Stimulated activated effector memory CD8-positive, alpha-beta T cell treated with anti-CD3 and anti-CD28 coated beads, Interleukin-12 subunit alpha, Interleukin-12 subunit beta, amount 100 ng/mL, for 72 hours (primary cell): ENCODE measurements around the gene JMJD7.
A peak's percentile ranks its signal among the peaks of the same experiment; 100 is the strongest.

ENCODE experiments used
- ATAC-seq: fragments of 150-1000 bp; cut with Tn5 transposase; 2 replicates; pipeline ENCODE4 v1.10.0; 2021
- DNase-seq, 2 donors: peaks; one replicate each; pipeline ENCODE4 v3.0.0; 2021 to 2022; ENCODE audit warnings: low spot score in 2 of 2
- H3K27ac Mint-ChIP-seq: one replicate; pipeline ENCODE4 v1.8.0; 2022; ENCODE audit warnings: mild to moderate bottlenecking, mixed read lengths
- H3K36me3 Mint-ChIP-seq: one replicate; pipeline ENCODE4 v1.8.0; 2022; ENCODE audit warnings: mild to moderate bottlenecking, mixed read lengths
- H3K4me1 Mint-ChIP-seq: one replicate; pipeline ENCODE4 v1.8.0; 2022; ENCODE audit warnings: mixed read lengths
- H3K4me3 Mint-ChIP-seq: one replicate; pipeline ENCODE4 v1.8.0; 2022; ENCODE audit warnings: mild to moderate bottlenecking, mixed read lengths
- H3K9me3 Mint-ChIP-seq: one replicate; pipeline ENCODE4 v1.8.0; 2022; ENCODE audit warnings: mixed read lengths

The JMJD7 gene

DNA sequence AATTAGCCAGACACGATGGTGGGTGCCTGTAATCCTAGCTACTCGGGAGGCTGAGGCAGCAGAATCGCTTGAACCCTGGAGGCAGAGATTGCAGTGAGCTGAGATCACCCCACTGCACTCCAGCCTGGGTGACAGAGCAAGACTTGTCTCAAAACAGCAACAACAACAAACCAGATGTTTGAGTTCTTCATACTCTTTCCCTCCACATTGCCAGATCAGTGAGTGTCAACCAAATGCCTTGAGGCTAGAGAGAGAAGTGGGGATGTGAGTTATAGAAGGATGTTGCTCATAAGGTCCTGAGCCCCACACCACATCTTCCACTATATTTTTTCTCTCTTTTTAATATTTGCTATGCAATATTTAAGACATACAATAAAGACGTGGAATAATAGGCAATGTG, 33.8 kb upstream of the JMJD7 start:
- DNase-seq (no peak), ATAC-seq (no peak)
- Mint-ChIP-seq H3K4me3 (no peak overlapping the region), H3K27ac (no peak overlapping the region), H3K36me3 (no peaks in the 10 kb centered on the region), H3K9me3 (no peaks in the 10 kb centered on the region), H3K4me1 (peaks cover 41% of the 10 kb centered on the region)

DNA sequence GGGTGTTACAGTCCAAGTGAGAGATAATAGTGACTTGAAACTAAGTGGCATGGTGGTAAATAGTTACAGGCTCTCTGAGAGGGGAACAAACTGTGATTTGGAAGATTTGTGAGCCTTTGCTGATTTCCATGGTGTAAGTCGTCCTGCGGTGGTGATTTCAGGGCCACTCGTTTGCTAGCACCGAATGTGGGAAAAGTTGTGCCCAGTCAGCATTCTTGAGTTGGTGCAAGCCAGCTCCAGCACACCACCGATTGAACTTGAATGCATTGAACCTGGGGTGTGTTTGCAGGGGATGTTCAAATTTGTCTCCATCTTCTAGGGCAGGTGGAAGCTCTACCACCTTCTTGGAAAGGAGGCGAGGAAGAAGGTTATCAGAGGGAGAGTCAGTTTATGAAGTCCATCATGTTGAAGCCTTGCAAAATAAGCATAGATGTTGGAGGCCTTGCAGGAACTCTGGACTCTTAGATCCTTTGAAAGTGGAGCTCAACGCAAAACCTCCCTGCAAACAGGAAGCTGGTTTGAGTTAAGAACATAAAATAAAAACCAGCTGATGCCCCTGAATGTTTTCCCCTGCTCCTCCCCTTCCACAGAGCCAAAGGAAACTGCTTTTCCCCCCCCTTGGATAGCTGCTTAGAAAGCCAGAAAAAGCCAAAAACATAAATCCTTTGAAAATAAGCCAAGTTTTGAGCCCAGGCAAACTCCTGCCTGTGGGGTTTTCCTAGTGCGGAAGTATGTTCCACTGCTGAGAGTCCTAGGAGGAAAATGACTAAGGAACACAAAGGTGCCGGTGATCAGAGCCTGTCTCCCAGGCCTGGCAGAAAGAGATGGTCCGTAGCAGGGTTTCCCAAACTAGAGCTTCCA, 31.7 kb upstream of the JMJD7 start:
- peaks cover 11% of the 10 kb centered on the region for H3K36me3 Mint-ChIP-seq
- no peaks in the 10 kb centered on the region for H3K9me3 Mint-ChIP-seq
- peaks cover 20% of the 10 kb centered on the region for H3K4me1 Mint-ChIP-seq
- DNase-seq, result no peak
- no peak overlapping the region for H3K4me3 Mint-ChIP-seq
- ATAC-seq, result no peak
- no peak overlapping the region for H3K27ac Mint-ChIP-seq

DNA sequence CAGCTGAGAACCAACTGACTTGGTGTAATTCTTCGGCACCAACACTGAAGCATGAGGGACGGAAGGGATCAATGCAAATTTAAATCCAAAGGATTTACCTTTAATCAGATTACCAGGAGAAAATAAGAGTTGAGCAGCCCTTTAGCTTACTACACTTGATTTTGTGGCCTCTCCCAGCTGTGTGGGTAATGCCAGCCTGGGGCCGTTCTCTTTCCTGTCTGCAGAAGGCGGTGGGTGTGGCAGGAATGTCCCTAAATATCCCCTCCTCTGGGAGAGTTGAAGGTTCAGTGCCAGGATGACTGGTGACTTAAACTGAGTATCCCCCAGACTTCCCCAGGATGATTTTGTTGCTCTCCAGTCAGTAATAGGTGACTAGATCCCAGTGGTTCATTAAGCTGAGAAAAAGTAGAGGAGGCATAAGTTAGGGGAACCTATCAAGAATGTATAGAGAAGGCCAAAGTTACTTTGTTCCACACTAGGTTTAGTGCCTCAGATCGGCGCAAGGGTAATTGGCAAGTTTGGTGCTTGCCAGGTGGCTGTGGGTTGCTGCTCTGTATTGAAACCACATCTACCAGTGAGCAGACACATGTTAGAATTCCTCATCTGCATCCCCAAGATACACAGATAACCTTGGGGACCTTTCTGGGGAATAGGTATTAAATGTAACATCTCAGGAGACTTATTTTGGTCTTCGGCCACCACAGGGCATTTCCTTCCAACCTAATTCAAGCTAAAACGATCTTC, 30.5 kb upstream of the JMJD7 start:
- ATAC-seq, result no peak

DNA sequence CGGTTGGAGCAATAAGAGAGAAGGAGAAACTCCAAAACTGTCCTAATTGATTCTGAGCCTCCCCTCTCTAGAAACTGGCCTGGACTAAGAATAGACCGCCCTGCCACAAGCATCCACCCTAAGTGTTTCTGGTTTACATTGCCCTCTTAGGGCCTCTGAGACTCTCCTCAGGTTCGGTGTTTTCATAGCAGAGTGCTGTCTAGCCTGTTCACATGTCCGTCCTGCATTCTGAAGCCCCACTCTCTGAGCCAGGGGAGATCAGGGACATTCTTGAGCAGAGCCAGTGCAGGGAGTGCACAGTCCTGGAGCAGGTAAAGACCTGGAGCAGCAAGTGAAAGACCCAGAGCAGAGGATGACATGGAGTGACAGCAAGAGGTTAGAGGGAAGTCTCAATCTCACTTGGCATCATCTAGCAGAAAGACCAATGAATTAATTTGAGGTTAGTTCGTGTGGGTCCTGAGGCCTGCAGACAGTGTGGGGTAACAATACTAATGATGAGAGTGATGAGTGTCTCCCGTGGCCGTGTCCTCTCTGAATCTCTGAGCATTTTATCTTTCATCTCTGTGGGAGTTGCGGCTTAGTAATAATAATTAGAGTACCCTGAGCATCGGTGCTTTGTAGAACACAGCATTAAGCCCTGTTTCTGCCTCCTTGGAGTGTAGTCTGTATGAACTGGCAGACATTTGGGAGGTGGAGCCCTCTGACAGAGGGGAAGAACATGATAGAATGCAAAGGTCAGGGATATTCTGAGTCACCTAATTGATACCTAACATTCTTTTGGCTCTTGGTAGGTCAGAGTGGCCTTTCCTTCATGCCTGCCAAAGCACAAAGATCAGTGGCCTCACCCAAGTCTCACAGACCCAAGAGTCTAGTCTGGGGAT, 29.0 kb upstream of the JMJD7 start:
- Mint-ChIP-seq H3K9me3 (no peaks in the 10 kb centered on the region), H3K36me3 (peaks cover 14% of the 10 kb centered on the region), H3K4me1 (peaks cover 12% of the 10 kb centered on the region), H3K4me3 (no peak overlapping the region), H3K27ac (peak overlapping the region; percentile 82)
- ATAC-seq, result peak; percentile 36
- no peak for DNase-seq

More for the DNA sequence above, 30.5 kb upstream of the JMJD7 start:
- Mint-ChIP-seq H3K4me1 (peaks cover 12% of the 10 kb centered on the region), H3K4me3 (no peak overlapping the region), H3K36me3 (peaks cover 14% of the 10 kb centered on the region), H3K27ac (no peak overlapping the region), H3K9me3 (no peaks in the 10 kb centered on the region)
- no peak for DNase-seq

GRCh38 chr15:41799488-41799805, 28.4 kb upstream of the JMJD7 start:
- Mint-ChIP-seq H3K9me3 (no peaks in the 10 kb centered on the region), H3K36me3 (peaks cover 14% of the 10 kb centered on the region), H3K4me1 (peaks cover 15% of the 10 kb centered on the region), H3K27ac (peak overlapping the region; percentile 82), H3K4me3 (no peak overlapping the region)
- no peak for ATAC-seq
- DNase-seq, result no peak

DNA sequence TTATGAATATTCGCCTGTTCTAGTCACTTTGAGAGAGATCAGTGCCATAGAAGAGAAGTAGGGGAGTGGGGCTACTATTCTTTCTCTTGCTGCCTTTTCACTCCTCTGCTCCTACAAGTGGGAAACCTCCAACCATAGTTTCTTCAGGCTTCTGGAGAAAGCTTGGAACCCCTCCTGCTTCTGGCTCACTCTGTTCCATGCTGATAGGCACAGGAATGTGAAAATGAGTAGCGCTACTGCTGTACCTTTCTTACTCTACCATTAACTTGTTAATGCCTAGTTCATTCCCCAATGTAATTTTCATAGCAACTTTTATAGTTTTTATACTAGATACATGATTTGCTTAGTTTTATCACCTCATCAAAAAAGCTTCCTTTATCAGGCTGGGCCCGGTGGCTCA, 26.7 kb upstream of the JMJD7 start:
- Mint-ChIP-seq H3K36me3 (peaks cover 14% of the 10 kb centered on the region), H3K4me3 (no peak overlapping the region), H3K27ac (no peak overlapping the region)

GRCh38 chr15:41801850-41802455, 25.9 kb upstream of the JMJD7 start:
- no peak overlapping the region for H3K27ac Mint-ChIP-seq
- peaks cover 10% of the 10 kb centered on the region for H3K4me1 Mint-ChIP-seq
- H3K36me3 Mint-ChIP-seq, result peaks cover 14% of the 10 kb centered on the region
- no peaks in the 10 kb centered on the region for H3K9me3 Mint-ChIP-seq
- DNase-seq (no peak), ATAC-seq (peak; percentile 29)
- H3K4me3 Mint-ChIP-seq, result no peak overlapping the region

More for the DNA sequence above, 26.7 kb upstream of the JMJD7 start:
- peaks cover 10% of the 10 kb centered on the region for H3K4me1 Mint-ChIP-seq
- no peak for DNase-seq
- no peaks in the 10 kb centered on the region for H3K9me3 Mint-ChIP-seq
- ATAC-seq, result no peak

GRCh38 chr15:41804361-41804760, 23.5 kb upstream of the JMJD7 start:
- Mint-ChIP-seq H3K4me1 (peaks cover 11% of the 10 kb centered on the region), H3K27ac (peak overlapping the region; percentile 80), H3K36me3 (peaks cover 14% of the 10 kb centered on the region), H3K9me3 (no peaks in the 10 kb centered on the region), H3K4me3 (no peak overlapping the region)
- ATAC-seq (no peak), DNase-seq (no peak)

- H3K4me1 Mint-ChIP-seq, result peaks cover 16% of the 10 kb centered on the region
- H3K9me3 Mint-ChIP-seq, result no peaks in the 10 kb centered on the region
- no peak for DNase-seq
- H3K36me3 Mint-ChIP-seq, result peaks cover 14% of the 10 kb centered on the region
- peak overlapping the region; percentile 80 for H3K27ac Mint-ChIP-seq
- no peak overlapping the region for H3K4me3 Mint-ChIP-seq
- no peak for ATAC-seq
Observed at GRCh38 chr15:41804916-41805666, 22.8 kb upstream of the JMJD7 start.

GRCh38 chr15:41805711-41806110, 22.2 kb upstream of the JMJD7 start:
- ATAC-seq, result no peak
- Mint-ChIP-seq H3K9me3 (no peaks in the 10 kb centered on the region), H3K4me3 (no peak overlapping the region), H3K4me1 (peaks cover 19% of the 10 kb centered on the region), H3K27ac (peak overlapping the region; percentile 80), H3K36me3 (peaks cover 8% of the 10 kb centered on the region)
- no peak for DNase-seq

- Mint-ChIP-seq H3K36me3 (no peaks in the 10 kb centered on the region), H3K9me3 (no peaks in the 10 kb centered on the region), H3K4me3 (no peak overlapping the region), H3K4me1 (peaks cover 26% of the 10 kb centered on the region), H3K27ac (no peak overlapping the region)
- ATAC-seq (peak; percentile 9), DNase-seq (no peak)
Observed at GRCh38 chr15:41806291-41807181, 21.4 kb upstream of the JMJD7 start.

GRCh38 chr15:41809121-41809520, 18.8 kb upstream of the JMJD7 start:
- Mint-ChIP-seq H3K36me3 (no peaks in the 10 kb centered on the region), H3K27ac (peak overlapping the region; percentile 76)

GRCh38 chr15:41809526-41810220, 18.2 kb upstream of the JMJD7 start:
- ATAC-seq (no peak), DNase-seq (no peak)
- H3K36me3 Mint-ChIP-seq, result no peaks in the 10 kb centered on the region
- no peaks in the 10 kb centered on the region for H3K9me3 Mint-ChIP-seq
- H3K4me1 Mint-ChIP-seq, result peaks cover 25% of the 10 kb centered on the region
- H3K4me3 Mint-ChIP-seq, result no peak overlapping the region
- H3K27ac Mint-ChIP-seq, result peak overlapping the region; percentile 76

More at GRCh38 chr15:41809121-41809520, 18.8 kb upstream of the JMJD7 start:
- no peak for DNase-seq
- Mint-ChIP-seq H3K9me3 (no peaks in the 10 kb centered on the region), H3K4me3 (no peak overlapping the region), H3K4me1 (peaks cover 30% of the 10 kb centered on the region)
- ATAC-seq, result no peak
